ENCODE data around the gene BTBD9. TPM values are rescaled to one million over a fixed set of nuclear protein-coding genes. Genes with fewer than 3 reads are reported as not detected.

Gene BTBD9
- total RNA-seq, 2 donors from 2014 or later: 14.2 to 18.2 TPM

- Histone ChIP-seq H3K27me3 (no peaks in the 10 kb centered on the region), H3K27ac (no peak overlapping the region), H3K4me1 (peaks cover 0 to 9% of the 10 kb centered on the region in 2 donors), H3K4me3 (no peak overlapping the region), H3K9me3 (no peaks in the 10 kb centered on the region), H3K36me3 (no peaks in the 10 kb centered on the region)
- no peak for DNase-seq (ENCODE audit: low spot score)
- TF ChIP-seq CTCF (IDR thresholded peaks at IDR 0.05): no peak
Measured at GRCh38 chr6:38566295-38567030, 73.3 kb downstream of the BTBD9 start.

GRCh38 chr6:38564301-38564700, 75.4 kb downstream of the BTBD9 start:
- peaks cover 0 to 9% of the 10 kb centered on the region in 2 donors for H3K4me1 ChIP-seq
- DNase-seq (ENCODE audit: low spot score): no peak

GRCh38 chr6:38555606-38556005, 84.1 kb downstream of the BTBD9 start:
- H3K4me3 ChIP-seq: no peak overlapping the region
- no peak for TF ChIP-seq CTCF (IDR thresholded peaks at IDR 0.05)
- no peak overlapping the region for H3K27ac ChIP-seq
- H3K36me3 ChIP-seq: no peaks in the 10 kb centered on the region
- DNase-seq (ENCODE audit: low spot score): no peak
- no peaks in the 10 kb centered on the region for H3K9me3 ChIP-seq
- no peaks in the 10 kb centered on the region for H3K27me3 ChIP-seq
- H3K4me1 ChIP-seq: peaks cover 0 to 9% of the 10 kb centered on the region in 2 donors

More at GRCh38 chr6:38564301-38564700, 75.4 kb downstream of the BTBD9 start:
- Histone ChIP-seq H3K36me3 (no peaks in the 10 kb centered on the region), H3K27ac (no peak overlapping the region), H3K4me3 (no peak overlapping the region), H3K27me3 (no peaks in the 10 kb centered on the region), H3K9me3 (no peaks in the 10 kb centered on the region)
- TF ChIP-seq CTCF (IDR thresholded peaks at IDR 0.05): no peak

GRCh38 chr6:38554700-38555413, 84.9 kb downstream of the BTBD9 start:
- no peak overlapping the region for H3K27ac ChIP-seq
- no peak for DNase-seq (ENCODE audit: low spot score)
- no peak overlapping the region for H3K4me3 ChIP-seq
- no peaks in the 10 kb centered on the region for H3K9me3 ChIP-seq
- peaks cover 0 to 9% of the 10 kb centered on the region in 2 donors for H3K4me1 ChIP-seq
- TF ChIP-seq CTCF (IDR thresholded peaks at IDR 0.05): no peak
- H3K36me3 ChIP-seq: no peaks in the 10 kb centered on the region
- H3K27me3 ChIP-seq: no peaks in the 10 kb centered on the region

- Histone ChIP-seq H3K4me3 (no peak overlapping the region), H3K4me1 (peaks cover 0 to 13% of the 10 kb centered on the region in 2 donors), H3K27me3 (no peaks in the 10 kb centered on the region), H3K27ac (no peak overlapping the region), H3K9me3 (no peaks in the 10 kb centered on the region), H3K36me3 (no peaks in the 10 kb centered on the region)
- no peak for TF ChIP-seq CTCF (IDR thresholded peaks at IDR 0.05)
- DNase-seq (ENCODE audit: low spot score): no peak
Measured at GRCh38 chr6:38554014-38554413, 85.7 kb downstream of the BTBD9 start.

Data from right atrium auricular region (tissue), 2 donors.